Adrenal gland (tissue), 12 donors: ENCODE measurements around the gene ITGB5. TPM values are rescaled to one million over a fixed set of nuclear protein-coding genes. Genes with fewer than 3 reads are reported as not detected.

Source experiments
- DNase-seq, 7 donors: peaks; one replicate each; pipeline ENCODE4 v3.0.0-alpha.2; 2019 to 2020
- H3K27ac ChIP-seq, 5 donors: fragments of 200-600 bp; sonication (generic) in 4 of 5; 1 replicate in 3 of 5; 2 replicates in 2 of 5; pipeline versions ENCODE4 v1.5.1 to v1.8.0; 2016 to 2020; ENCODE audit warnings: mild to moderate bottlenecking in 1 of 5
- H3K27me3 ChIP-seq: fragments of 200-600 bp; 2 replicates; pipeline ENCODE4 v1.8.0; 2021
- H3K36me3 ChIP-seq, 2 donors: fragments of 200-600 bp; replicated peaks in 1 of 2; 1 replicate in 1 of 2; 2 replicates in 1 of 2; pipeline versions ENCODE4 v1.5.1 to v1.8.0; 2018 to 2022
- H3K4me1 ChIP-seq, 2 donors: fragments of 200-600 bp; replicated peaks in 1 of 2; 1 replicate in 1 of 2; 2 replicates in 1 of 2; pipeline versions ENCODE4 v1.5.1 to v1.8.0; 2018 to 2021
- H3K4me3 ChIP-seq, 4 donors: fragments of 200-600 bp; sonication (generic) in 3 of 4; one replicate each; pipeline ENCODE4 v1.5.1; 2016 to 2018
- H3K9me3 ChIP-seq, 3 donors: fragments of 200-600 bp; sonication (generic) in 1 of 3; replicated peaks in 1 of 3; 1 replicate in 2 of 3; 2 replicates in 1 of 3; pipeline versions ENCODE4 v1.5.1 to v1.8.0; 2016 to 2021
- CTCF ChIP-seq, 6 experiments: fragments of 450-650 bp in 4 of 6; fragments of 200-600 bp in 2 of 6; sonication (generic) in 1 of 6; IDR thresholded peaks; 1 replicate in 5 of 6; 2 replicates in 1 of 6; pipeline versions ENCODE4 v1.5.1 to v1.8.0; 2016 to 2021; ENCODE audit warnings: antibody characterized with exemption in 6 of 6, mild to moderate bottlenecking in 2 of 6, moderate library complexity in 1 of 6
- POLR2A ChIP-seq, 2 donors: fragments of 450-650 bp; IDR thresholded peaks; one replicate each; pipeline ENCODE4 v1.6.1; 2017; ENCODE audit warnings: antibody characterized with exemption in 2 of 2, mild to moderate bottlenecking in 2 of 2, moderate library complexity in 1 of 2
- WGBS, 4 donors: extraction: QIAGEN DNeasy Blood & Tissue Kit in 2 of 4; methylation state at CpG; one replicate each; pipeline versions ENCODE4 v1.1.5 to v1.1.7; 2013 to 2017; 5-methylcytosine and 5-hydroxymethylcytosine counted together
- intact Hi-C, 2 donors: fragments of 100-400 bp; cut with DNase I; formaldehyde crosslinking; loops; one replicate each; pipeline versions ENCODE4 v1.14.1 to v1.15.0; 2022 to 2023
- polyA plus RNA-seq, 3 donors: library from polyadenylated mRNA; stranded (reverse); fragments of 200-250 nt in 2 of 3; fragments of 350-450 nt in 1 of 3; fragmentation: Illumina TruSeq in 1 of 3; extraction: RNeasy Lipid Tissue Mini Kit (QIAGEN cat#74804) in 1 of 3; gene quantifications; one replicate each; pipeline ENCODE4 v1.2.3, GENCODE V29; 2013 to 2014
- total RNA-seq, 9 donors: library from RNA; depleted of rRNA in 4 of 9; stranded (reverse); fragments of >200 nt in 4 of 9; fragments of 120-200 nt in 1 of 9; fragmentation: NEBNext Ultra II Directional in 1 of 9; extraction: Animal tissue kit (Norgen Biotek cat#: 25700) in 1 of 9; gene quantifications; one replicate each; pipeline versions ENCODE4 v1.1.0 to v1.2.4, GENCODE V29; 2013 to 2023
- donor health status: healthy with polysubstance abuse.
- donor health status: Bipolar disorder and iron deficiency.
- donor health status: DM: yes; HTN: yes; CAD: no.
- donor health status: DM: no; HTN: no; CAD: no.
- donor health status: DM: no; HTN: no; CAD: no.
- donor health status: DM: yes; HTN: yes; CAD: no.

ITGB5 gene
- total and polyA plus RNA-seq, 12 donors: 9.4 to 404 (median 94.8) TPM

- H3K27ac ChIP-seq: no peak overlapping the region
- TF ChIP-seq POLR2A (IDR thresholded peaks at IDR 0.05) (no peak), CTCF (IDR thresholded peaks at IDR 0.05) (no peak)
- no peaks in the 10 kb centered on the region for H3K27me3 ChIP-seq
- peaks cover 0 to 12% of the 10 kb centered on the region in 2 donors for H3K36me3 ChIP-seq
- 75 to 98% (median 86%) methylated on average over 3 to 4 of the region's 4 CpGs for whole genome bisulfite sequencing, 4 donors
- H3K9me3 ChIP-seq: no peaks in the 10 kb centered on the region
- intact Hi-C loops: no loop called here
- peaks cover 19 to 35% of the 10 kb centered on the region in 2 donors for H3K4me1 ChIP-seq
- DNase-seq: no peak
- no peak overlapping the region for H3K4me3 ChIP-seq
Observed at GRCh38 chr3:124797426-124797945, 89.7 kb downstream of the ITGB5 start.

- intact Hi-C loops: no loop called here
- no peak for DNase-seq
Observed at GRCh38 chr3:124796477-124796876, 90.7 kb downstream of the ITGB5 start.

GRCh38 chr3:124793054-124793739, 94.0 kb downstream of the ITGB5 start:
- peak in 6 of 7 donors; percentile 60 to 82 (median 78) for DNase-seq
- Histone ChIP-seq H3K27me3 (no peaks in the 10 kb centered on the region), H3K27ac (peak overlapping the region in 3 of 5 donors; percentile 38 to 69 (median 46)), H3K4me3 (no peak overlapping the region), H3K4me1 (peaks cover 9 to 18% of the 10 kb centered on the region in 2 donors), H3K36me3 (peaks cover 0 to 12% of the 10 kb centered on the region in 2 donors), H3K9me3 (no peaks in the 10 kb centered on the region)
- intact Hi-C loops: no loop called here
- no peak for TF ChIP-seq CTCF (IDR thresholded peaks at IDR 0.05)
- TF ChIP-seq POLR2A (IDR thresholded peaks at IDR 0.05): no peak
- 37 to 53% (median 43%) methylated on average over 5 to 6 of the region's 6 CpGs for WGBS, 4 donors

More at GRCh38 chr3:124796477-124796876, 90.7 kb downstream of the ITGB5 start:
- no peak overlapping the region for H3K27ac ChIP-seq
- H3K27me3 ChIP-seq: no peaks in the 10 kb centered on the region
- no peak for TF ChIP-seq CTCF (IDR thresholded peaks at IDR 0.05)
- TF ChIP-seq POLR2A (IDR thresholded peaks at IDR 0.05): no peak
- H3K9me3 ChIP-seq: no peaks in the 10 kb centered on the region
- peaks cover 0 to 12% of the 10 kb centered on the region in 2 donors for H3K36me3 ChIP-seq
- peaks cover 19 to 35% of the 10 kb centered on the region in 2 donors for H3K4me1 ChIP-seq
- no peak overlapping the region for H3K4me3 ChIP-seq
- WGBS, 4 donors: 95 to 100% (median 96%) methylated on average over 19 of the region's 19 CpGs; no CpG with 5 or more reads in 1 of the 4 donors

- peaks cover 0 to 12% of the 10 kb centered on the region in 2 donors for H3K36me3 ChIP-seq
- no peaks in the 10 kb centered on the region for H3K9me3 ChIP-seq
- no peaks in the 10 kb centered on the region for H3K27me3 ChIP-seq
- H3K4me1 ChIP-seq: peaks cover 9 to 24% of the 10 kb centered on the region in 2 donors
- no peak overlapping the region for H3K4me3 ChIP-seq
- WGBS, 4 donors: 79 to 93% (median 91%) methylated on average over 7 of the region's 7 CpGs
- no peak for TF ChIP-seq POLR2A (IDR thresholded peaks at IDR 0.05)
- TF ChIP-seq CTCF (IDR thresholded peaks at IDR 0.05): no peak
- no peak for DNase-seq
- intact Hi-C loops: no loop called here
- H3K27ac ChIP-seq: peak overlapping the region in 3 of 5 donors; percentile 38 to 69 (median 46)
Observed at GRCh38 chr3:124792341-124793040, 94.7 kb downstream of the ITGB5 start.
